ENCODE results near the gene DCLK1.

DNA sequence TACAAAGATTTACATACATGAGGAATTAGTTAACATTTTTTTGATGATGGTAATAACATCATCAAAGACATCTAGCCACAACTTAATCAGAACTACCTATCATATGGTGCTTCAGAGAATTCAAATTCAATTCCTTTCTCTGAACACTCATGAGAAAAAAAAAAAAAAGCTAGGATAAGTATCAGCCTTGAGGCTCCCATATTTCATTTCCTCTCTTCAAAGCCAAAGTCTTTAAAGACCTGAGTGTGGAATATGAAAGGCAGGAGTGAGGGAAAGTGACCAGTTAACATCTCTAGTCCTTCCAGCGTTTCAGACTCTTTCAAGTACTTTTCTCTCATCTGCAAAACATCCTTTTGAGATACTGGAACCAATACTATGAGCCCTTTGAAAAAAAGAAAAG, 137.5 kb downstream of the DCLK1 start:
- TF ChIP-seq SP1 (IDR thresholded peaks at IDR 0.05), result no peak
- no peak for TF ChIP-seq FOXM1 (IDR thresholded peaks at IDR 0.05; ENCODE audit: borderline replicate concordance)
- no peak for TF ChIP-seq BHLHE40 (IDR thresholded peaks at IDR 0.05; ENCODE audit: borderline replicate concordance)
- TF ChIP-seq FOXA1 (IDR thresholded peaks at IDR 0.05), result no peak
- TF ChIP-seq ARNT (IDR thresholded peaks at IDR 0.05), result no peak
- no peak for TF ChIP-seq ZNF384 (IDR thresholded peaks at IDR 0.05)
- no peak for TF ChIP-seq FOXK2 (IDR thresholded peaks at IDR 0.05)
- TF ChIP-seq, protein P1, sequence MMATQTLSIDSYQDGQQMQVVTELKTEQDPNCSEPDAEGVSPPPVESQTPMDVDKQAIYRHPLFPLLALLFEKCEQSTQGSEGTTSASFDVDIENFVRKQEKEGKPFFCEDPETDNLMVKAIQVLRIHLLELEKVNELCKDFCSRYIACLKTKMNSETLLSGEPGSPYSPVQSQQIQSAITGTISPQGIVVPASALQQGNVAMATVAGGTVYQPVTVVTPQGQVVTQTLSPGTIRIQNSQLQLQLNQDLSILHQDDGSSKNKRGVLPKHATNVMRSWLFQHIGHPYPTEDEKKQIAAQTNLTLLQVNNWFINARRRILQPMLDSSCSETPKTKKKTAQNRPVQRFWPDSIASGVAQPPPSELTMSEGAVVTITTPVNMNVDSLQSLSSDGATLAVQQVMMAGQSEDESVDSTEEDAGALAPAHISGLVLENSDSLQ (IDR thresholded peaks at IDR 0.05), result no peak
- no peak for TF ChIP-seq SUZ12 (IDR thresholded peaks at IDR 0.05)
- TF ChIP-seq NFRKB (IDR thresholded peaks at IDR 0.05), result no peak
- no peak for TF ChIP-seq L3MBTL2 (conservative IDR thresholded peaks at IDR 0.05)
- TF ChIP-seq LEF1 (IDR thresholded peaks at IDR 0.05; ENCODE audit: borderline replicate concordance), result no peak

Measured in HEK293T (cell line).